Inflammatory macrophage treated with lipopolysaccharide for 4 hours (primary cell): ENCODE data around the gene SPAAR.
A peak's percentile ranks its signal among the peaks of the same experiment; 100 is the strongest.
"Not testable (repeated sequence)": the region's sequence is repeated elsewhere in the genome, so short reads cannot be mapped to it uniquely, and the experiment has no call there.

Source experiments
- DNase-seq: peaks from one replicate; pipeline ENCODE4 v3.0.0-alpha.2; 2020

SPAAR gene

GRCh38 chr9:35909274-35909673 lies at the start of gene SPAAR:
TSS of gene SPAAR (plus strand) at chr9:35909490. CDS start at chr9:35910464, 974 bp downstream.
- no peak for DNase-seq

GRCh38 chr9:35859990-35860339 lies 49.3 kb upstream of the SPAAR start:
- no peak for DNase-seq

DNA sequence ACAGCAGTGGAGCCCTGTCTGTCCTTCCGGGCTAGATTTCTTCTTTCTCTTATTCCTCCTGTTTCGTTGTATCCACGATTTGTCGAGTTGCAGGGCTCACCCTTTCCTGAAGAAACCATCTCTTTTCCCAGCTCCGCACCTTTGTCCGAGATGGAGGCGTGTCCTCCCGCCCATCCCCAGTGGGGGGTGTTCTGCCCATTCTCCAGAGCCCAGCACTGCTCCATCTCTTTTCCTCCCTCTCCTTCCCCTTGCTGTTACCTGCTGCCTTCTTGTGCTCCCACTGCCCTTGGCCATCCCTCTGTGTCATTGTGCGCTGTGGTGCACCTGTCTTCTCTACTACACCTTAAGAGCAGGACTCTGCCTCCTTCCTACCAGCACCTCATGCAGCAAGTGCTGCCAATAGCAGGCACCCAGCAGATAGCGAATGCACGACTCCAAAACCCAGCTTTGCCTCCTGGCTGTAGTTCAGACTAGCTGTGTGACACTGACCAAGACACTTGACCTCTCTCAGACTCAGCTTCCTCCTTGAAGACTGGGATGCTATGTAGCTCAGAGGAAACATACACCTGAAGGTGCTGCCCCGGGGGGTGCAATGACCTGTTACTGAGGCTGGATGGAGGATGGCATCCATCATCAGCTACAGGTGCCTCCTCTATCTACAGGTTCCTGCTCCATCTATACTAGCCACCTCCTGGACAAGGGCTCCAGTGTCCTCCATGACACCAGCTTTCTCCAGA lies 48.0 kb upstream of the SPAAR start:
- no peak for DNase-seq

DNA sequence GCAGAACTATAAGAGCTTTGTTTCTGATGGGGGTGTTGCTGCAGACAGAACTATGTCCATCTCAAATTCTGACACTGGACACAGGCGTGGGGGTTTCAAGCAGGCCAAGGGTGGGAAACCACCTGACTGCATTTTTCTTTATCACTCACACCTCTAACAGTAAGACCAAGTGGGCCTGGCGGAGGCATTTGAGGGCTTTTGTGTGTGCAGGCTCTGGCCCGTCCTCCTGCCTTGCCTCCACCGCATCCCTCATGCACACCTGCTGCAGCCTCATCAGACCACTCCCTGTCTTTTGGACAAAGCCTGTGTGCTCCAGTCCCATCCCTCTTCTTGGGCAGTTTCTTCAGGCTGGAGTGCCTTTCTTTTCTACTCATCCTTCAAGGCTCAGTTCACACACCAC lies 47.0 kb upstream of the SPAAR start:
- DNase-seq = no peak

- no peak for DNase-seq
Measured at GRCh38 chr9:35863583-35863982, 45.7 kb upstream of the SPAAR start.

DNA sequence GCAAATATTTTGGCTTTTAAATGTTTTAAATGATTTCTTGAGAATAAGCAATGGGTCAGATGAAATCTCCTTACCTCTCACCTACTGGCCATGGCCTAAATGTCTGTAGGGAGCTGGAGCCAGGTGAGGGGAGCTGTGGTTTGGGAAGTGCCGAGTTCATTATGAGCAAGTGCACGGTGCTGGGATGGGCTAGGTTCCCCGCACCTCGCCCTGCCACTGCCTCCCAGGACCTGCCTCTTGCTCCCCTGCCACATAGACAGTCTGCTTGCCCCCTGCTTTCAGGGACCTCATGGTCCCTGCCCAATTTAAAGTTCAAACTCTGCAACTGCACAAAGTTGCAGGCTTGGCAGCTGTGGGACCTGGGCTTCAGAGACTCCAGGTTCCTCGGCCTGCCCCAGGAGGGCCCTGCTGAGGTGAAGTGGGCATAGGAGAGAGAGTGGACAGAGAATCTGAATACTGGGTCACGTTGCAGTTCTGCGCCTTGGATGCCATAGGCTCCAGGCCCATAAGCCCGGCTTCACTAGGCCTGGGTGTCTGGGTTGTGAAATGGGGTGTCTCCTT lies 44.5 kb upstream of the SPAAR start:
- DNase-seq = no peak

DNA sequence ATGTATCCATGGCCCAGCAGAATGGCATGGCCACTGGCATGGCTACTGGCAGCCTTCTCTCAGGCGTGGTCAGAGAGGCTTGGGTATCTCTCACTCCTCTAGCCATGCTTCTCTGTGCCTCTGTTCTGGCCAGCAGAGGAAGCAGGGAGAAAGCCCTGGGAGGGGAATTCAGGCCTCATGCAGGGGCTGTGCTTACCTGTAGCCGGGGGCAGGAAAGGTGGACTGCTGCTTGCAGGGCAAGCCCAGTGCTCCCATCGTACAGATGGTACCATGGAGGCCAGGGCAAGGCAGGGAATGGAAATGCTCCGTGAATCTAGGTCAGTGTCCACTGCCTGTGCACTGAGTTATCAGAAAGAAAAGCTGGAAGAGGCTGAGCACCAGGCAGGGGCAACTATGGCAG lies 41.8 kb upstream of the SPAAR start:
- DNase-seq = no peak

DNA sequence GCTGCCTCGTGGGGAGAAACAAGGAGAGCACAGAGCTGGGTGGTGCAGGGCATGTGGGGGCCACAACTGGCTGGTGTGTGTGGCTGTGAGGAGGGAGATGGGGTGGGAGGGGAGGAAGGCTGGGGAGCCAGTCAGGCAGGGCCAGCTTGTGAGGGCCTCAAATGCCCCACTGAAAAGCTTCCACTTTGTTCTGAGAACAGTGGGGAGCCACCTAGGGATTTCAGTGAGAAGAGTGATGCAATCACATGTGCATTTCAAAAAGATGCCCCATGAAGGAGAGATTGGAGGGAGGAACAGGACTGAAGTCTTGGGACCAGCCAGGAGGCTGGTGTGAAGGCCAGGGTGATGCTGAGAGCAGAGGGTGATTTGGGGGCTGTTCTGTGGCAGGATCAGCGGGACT lies 40.4 kb upstream of the SPAAR start:
- DNase-seq = no peak

DNA sequence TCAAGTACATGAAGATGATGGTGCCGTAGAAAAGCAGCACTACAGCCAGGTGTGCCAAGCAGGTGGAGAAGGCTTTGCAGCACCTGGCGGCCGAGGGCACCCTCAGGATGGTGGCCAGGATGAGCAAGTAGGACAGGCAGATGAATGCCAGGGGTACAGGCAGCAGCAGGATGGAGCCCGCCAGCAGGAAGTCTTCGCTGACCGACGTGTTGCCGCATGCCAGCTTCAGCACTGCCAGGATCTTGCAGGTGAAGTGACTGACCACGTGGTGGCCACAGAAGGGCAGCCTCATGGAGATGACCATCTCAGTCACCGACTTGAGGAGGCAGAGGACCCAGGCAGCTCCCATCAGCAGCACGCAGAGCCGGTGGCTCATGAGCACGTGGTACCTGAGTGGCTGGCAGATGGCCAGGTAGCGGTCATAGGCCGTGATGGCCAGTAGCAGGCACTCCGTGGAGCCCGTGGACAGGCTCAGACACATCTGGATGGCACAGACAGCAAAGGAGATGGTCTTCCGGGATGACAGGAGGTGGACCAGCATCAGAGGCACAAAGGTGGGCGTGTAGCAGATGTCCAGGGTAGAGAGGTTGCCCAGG lies 39.6 kb upstream of the SPAAR start:
- DNase-seq = no peak

DNA sequence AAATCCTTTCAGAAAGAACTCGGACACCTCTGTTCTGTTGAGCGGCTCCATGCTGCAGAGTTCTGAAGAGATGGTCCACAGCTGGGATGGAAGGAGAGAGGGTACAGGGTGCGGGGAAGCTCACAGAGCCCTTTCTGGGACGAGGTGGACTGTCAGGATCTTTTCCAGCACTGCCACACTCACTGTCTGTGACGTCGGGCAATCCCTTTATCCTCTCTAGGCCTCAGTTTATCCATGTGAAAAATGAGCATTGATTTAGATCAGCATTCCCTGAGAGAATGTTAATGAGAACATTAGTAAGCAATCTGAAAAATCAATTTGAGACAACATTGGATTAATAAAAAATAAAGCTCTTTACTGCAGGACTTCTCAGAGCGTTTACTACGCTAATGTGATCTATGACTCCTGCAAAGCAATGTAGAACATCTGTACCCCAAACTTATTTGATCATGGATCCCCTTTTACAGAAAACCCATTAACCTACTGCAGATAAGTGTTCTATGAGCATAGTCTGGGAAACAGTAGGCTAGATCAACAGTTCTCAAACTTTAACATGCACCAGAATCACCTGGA lies 38.9 kb upstream of the SPAAR start, which contains the start of gene OR13J1:
Gene OR13J1 (minus strand): TSS at position 51 of the 573 bp plus-strand sequence. CDS start 0 bp downstream, at position 51.
- DNase-seq = no peak

DNA sequence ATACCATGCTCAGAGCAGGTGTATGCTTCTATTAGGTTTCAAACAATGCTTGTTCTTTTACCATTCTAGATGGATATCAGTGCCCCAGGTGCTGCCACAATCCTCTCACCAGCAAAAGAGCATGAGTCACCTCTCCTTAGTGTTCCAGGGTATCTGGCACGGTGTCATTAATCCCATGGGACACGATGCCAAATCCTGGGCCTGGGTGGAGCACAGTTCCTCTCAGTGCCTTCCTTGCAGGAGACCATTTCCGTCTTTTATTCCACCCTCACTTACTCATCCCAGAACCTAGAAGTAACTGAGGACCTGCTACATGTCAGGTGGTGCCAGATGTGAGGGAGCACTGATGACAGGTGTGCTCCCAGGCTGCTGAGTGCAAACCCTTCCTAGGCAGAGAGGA lies 37.7 kb upstream of the SPAAR start:
- DNase-seq = no peak

DNA sequence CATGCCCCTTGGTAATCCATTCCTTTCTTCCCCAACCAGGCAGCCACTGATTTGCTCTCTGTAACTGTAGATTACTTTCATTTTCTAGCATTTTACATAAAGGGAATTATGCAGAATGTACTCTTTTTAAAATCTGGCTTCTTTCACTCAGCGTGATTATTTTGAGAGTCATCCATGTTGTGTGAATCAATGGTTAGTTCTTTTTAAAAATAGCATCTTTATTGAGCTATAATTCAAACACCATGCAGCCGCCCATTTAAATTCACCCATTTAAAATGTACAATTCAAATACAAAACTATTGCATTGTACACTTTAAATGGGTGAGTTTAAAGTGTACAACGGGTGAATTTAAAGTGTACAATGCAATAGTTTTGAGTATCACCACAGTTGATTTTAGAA lies 36.8 kb upstream of the SPAAR start:
- no peak for DNase-seq

GRCh38 chr9:35882263-35882848 lies 26.9 kb upstream of the SPAAR start:
- peak; percentile 62 for DNase-seq

DNA sequence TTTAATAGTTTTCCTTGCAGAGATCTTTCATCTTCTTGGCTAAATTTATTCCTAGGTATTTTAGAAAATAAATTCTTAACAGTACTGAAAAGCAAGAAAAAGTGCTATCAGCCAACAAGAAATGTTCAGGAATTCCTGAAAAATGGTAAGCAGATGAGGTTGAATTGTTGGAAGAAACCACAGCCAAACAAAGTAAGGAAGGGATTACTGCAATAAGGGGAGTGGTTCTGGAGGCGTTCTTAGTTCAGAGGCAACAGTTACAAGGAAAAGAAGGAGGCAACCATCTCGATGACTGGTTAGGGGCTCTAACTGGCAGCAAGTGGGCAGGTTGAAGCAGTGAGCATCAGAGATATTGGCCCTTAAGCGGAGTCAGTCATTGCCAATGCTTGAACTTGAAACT lies 26.3 kb upstream of the SPAAR start:
- no peak for DNase-seq

DNA sequence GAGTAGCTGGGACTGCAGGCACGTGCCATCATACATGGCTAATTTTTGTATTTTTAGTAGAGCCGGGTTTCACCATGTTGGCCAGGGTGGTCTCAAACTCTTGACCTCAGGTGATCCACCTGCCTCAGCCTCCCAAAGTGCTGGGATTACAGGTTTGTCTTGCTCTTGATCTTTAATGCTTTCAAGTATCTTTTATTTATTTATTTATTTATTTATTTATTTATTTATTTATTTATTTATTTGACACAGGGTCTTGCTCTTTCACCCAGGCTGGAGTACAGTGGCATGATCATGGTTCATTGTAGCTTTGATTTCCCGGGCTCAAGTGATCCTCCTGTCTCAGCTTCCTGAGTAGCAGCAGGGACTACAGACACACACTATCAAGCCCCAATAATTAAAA lies 24.4 kb upstream of the SPAAR start:
- not testable (repeated sequence) for DNase-seq

GRCh38 chr9:35891646-35892045 lies 17.6 kb upstream of the SPAAR start:
- DNase-seq = peak; percentile 64

GRCh38 chr9:35892051-35892450 lies 17.2 kb upstream of the SPAAR start:
- peak; percentile 28 for DNase-seq

DNA sequence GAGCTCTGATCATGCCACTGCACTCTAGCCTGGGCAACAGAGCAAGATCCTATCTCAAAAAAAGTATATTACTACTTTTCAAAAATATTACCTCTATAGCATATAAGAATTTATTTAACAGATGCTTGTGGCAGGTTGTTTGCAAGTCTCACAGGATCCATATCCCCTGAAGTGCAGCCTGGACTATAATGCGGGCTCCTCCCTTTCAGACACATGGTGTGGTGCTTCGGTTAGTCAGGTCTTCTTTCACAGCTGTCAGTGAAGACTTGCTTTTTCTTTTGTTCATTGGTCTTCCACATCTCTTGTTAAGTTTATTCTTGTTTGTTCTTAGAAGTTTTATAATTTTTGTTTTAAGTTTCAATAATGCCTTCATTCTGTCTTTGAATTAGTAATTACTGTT lies 12.7 kb upstream of the SPAAR start:
- DNase-seq = no peak

- DNase-seq = not testable (repeated sequence)
Measured at GRCh38 chr9:35897376-35898099, 11.8 kb upstream of the SPAAR start.

DNA sequence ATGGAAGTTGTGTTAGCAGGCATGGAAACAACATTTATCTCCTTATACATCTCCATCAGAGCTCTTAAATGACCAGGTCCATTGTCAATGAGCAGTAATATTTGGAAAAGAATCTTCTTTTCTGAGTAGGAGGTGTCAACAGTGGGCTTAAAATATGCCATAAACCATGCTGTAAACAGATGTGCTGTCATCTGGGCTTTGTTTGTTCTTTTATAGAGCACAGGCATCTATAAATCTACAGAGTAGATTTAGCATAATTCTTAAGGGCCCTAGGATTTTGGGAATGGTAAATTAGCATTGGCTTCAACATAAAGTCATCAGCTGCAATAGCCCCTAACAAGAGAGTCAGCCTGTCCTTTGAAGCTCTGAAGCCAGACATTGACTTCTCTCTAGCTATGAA lies 11.0 kb upstream of the SPAAR start:
- DNase-seq = no peak

DNA sequence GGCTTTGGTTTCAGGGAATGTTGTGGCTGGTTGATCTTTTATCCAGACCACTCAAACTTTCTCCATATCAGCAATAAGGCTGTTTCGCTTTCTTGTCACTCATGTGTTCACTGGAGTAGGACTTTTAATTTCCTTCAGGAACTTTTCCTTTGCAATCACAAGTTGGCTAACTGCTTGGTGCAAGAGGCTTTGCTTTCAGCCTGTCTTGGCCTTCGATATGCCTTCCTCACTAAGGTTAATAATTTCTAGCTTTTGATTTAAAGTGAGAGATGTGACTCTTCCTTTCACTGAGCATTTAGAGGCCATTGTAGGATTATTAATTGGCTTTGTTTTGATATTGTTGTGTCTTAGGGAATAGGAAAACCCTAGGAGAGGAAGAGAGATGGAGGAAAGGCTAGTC lies 10.3 kb upstream of the SPAAR start:
- no peak for DNase-seq

DNA sequence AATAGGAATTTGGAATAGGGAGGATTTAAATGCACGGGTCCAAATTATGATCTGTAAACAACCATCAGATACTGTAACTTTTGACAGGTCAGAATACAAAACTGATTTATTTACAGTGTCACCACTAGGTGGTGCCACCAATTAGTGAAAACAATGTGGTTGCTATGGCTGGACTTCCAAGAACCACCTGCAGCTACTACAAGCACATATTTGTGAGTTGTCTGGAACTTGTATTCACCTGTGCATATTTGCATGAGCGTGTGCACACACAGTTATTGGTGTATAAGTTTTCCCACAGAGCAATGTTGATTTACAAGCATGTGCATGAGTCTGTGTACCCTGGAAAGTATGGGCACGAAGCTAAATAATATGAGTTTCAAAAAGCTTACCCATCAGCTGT lies 6.2 kb upstream of the SPAAR start:
- DNase-seq = peak; percentile 56

DNA sequence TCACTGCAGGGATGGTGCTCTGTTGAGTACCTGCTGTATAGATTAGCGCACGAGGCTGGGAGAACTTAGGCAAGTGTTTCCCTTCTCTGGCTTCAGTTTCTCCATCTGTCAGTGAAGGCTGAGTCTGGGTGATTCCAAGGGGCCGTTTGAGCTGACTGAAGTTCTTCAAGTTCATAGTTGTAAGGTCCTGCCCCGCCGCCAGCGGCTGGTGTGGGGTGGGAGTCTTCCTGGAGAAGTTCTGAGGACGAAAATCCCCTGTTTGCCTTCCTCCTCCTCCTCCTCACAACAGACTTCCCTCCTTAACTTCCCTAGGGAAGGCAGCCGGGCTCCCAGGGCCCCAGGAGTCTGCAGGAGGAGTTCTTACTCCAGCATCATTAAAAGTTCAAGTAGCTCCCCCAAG lies 5.0 kb upstream of the SPAAR start:
- DNase-seq = no peak
